SKM-1 (cell line): ENCODE results near the gene EXOC6B.

Experiments used
- DNase-seq: peaks from one replicate; lab custom pipeline; 2025; ENCODE audit not compliant: unreplicated experiment; lab: John Stamatoyannopoulos, UW

The EXOC6B gene

DNA sequence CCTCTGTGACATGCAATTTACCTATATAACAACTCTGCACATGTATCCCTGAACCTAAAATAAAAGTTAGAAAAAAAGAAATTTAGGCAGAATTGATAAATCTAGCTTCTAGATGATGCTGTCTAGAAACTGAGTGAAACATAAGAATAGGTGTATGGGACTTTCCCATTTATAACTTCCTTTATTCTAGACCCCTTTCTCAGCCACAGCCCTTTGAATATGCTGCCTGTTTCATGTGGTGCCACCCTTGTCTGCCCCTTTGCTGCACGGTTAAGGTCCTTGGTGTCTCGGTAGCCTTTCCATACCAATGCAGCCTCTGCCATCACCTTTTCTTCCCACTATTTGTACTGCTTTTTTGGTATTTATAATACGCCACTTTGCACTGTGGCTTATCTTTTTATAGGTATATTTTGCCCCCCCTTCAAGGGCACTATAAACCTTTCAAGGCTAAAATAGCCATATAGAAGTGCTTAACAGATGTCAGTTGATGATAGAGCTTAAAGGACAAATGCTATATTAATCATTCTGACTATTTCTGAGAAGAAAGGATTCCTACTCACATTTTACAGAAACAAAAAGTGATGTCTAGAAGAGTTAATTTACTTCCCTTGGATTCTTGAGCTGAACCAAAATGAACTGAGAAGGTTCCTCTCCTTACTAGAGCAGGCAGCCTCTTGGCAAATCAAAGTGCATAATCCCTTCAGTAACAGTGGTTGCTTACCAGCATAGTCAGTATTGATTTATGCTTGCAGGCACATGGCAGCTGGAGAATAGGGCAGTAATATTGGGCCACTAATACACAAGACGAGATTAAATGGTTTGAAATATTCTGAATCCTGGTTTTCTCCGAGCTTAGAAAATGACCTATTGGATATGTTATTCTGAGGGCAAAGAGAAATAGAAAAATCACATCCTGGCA is 590.1 kb downstream of the EXOC6B start:
- no peak for DNase-seq

- no peak for DNase-seq
Measured at GRCh38 chr2:72233211-72233610, 592.6 kb downstream of the EXOC6B start.

DNA sequence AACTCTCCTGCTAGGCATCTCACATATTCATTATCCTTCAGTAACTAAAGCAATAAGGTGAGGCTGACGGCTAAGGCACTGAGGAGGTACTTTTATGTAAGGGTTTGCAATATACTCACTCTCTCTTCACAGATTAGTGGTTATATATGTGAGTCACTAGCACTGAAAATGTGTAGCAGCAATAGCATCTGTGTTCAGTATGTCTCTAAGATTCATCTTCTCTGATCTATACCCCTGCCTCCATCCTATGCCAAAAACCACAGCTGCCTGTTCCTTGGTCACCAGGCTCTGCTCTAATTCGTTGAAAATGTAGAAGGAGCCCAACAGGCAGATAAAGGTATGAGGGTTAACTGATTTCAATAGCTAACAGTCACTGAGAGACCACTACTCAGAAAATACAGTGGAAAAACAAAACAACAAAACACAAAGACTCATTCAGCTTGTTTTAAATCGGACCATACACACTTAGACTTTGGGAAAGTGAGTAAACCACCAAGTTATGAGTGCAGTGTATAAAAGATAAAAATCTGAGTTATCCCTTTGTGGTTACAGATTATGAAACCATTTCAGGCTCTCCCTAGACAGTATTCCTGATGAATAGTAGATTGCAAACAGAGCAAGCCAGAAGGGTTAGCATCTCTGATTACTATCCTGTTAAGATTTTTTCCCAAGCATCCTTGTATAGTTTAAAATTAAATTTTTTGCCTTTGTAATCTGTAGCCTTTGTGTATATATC is 602.8 kb downstream of the EXOC6B start:
- DNase-seq, result no peak

DNA sequence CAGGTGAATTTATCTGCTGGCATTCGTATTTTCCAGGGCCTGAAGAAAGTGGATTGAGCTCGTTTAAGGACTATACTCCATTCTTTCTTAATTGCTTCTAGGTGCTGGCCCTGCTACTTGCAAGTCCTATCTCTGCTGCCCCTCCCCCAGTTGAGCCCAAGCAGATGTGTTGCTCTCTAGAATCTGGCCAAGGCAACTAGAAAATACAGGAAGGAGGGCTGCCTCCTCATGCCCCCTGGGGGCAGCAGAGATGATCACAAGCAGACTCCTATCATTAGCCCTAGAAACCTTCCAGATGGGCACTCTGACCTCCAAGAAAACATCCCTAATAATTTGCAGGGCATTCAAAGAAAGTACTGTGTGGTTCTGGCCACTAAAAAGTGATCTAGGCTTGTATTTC is 605.7 kb downstream of the EXOC6B start:
- no peak for DNase-seq

GRCh38 chr2:72214429-72215143 is 611.2 kb downstream of the EXOC6B start:
- DNase-seq, result no peak

GRCh38 chr2:72212486-72212855 is 613.4 kb downstream of the EXOC6B start:
- no peak for DNase-seq

DNA sequence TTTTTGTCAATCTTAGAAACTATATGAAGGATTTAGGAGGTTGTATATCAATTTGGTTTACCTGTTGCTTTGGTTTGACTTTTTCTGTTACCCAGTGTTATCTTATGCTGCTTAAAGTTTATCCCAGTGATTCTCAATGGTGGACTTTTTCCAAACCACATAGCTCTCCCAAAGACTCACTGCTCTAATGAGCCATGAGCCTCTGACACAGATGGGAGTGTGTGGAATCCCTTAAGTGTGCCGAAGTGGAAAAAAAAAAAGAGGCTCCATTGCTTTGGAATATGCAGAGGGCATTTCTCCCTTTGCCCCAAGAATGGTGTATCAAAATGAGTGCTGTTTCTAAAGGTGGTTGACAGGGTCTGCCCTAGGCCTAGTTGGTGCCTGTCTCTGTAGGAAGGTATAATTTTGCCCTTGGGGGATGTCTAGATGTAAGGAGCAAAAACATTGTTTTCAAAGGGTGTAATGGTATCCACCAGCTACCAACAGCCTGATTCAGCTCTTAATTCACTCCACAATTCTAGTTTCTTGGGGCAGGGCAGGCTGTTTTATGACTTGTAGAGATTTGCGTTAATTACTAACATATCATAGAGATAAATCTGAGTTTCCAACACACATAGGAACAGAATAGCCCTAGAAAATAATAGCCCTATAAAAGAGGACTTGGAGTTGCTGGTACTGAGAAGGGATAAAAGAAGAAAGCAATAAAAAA is 613.9 kb downstream of the EXOC6B start:
- DNase-seq, result no peak

DNA sequence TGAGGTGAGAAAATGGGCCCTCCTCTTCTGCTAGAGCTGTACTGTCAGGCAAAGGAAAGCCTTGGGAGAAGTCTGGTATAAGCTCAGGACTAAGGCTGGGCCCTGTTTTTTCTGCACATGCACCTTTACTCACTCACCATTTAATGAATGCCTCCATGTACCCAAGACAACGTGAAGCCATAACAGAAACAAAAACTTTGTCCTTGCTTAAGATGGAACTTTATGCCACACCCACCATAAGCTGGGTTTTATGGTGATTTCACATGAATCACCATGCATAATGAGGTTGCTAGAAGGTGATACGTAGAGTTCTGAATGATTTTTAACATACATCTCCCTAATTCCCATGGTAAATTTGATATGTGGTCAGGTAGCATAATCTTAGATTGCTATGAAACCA is 614.5 kb downstream of the EXOC6B start:
- DNase-seq, result no peak

GRCh38 chr2:72210470-72210869 is 615.4 kb downstream of the EXOC6B start:
- DNase-seq, result no peak

GRCh38 chr2:72208225-72208624 is 617.6 kb downstream of the EXOC6B start:
- no peak for DNase-seq

DNA sequence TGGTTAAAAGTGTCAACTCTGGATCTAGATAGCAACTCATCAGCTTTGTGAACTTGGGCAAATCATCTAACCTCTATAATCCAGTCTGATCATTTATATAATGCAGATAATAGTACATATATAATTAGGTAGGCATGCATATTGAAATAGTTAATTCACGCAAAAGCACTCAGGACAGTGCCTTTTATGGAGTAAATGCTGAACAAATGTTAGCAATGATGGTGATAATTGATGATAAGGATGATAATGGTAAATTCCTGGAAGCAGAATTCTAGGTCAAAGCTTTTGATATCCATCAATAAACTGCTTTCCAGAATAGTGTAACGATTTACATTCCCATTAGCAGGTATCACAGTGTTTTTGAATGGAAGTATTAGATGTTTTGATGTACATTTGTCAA is 618.5 kb downstream of the EXOC6B start:
- no peak for DNase-seq

DNA sequence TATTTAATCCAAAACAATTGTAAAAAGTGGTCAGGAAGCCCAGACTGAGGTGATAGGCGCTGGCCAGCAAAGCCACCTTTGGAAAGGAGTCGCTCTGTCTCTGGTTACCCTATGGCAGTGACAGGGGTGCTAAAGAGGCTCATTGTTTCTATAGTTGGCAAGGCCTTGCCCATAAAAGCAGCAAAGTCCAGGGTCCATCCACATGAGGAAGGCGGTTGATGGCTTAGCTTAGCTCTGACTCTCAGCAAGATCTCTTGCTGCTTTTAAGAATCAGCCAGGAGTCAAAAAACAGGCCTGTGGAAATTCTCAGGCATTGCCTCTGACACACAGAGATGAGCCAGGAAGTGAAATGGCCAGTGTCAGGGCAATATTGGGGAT is 620.3 kb downstream of the EXOC6B start:
- no peak for DNase-seq

DNA sequence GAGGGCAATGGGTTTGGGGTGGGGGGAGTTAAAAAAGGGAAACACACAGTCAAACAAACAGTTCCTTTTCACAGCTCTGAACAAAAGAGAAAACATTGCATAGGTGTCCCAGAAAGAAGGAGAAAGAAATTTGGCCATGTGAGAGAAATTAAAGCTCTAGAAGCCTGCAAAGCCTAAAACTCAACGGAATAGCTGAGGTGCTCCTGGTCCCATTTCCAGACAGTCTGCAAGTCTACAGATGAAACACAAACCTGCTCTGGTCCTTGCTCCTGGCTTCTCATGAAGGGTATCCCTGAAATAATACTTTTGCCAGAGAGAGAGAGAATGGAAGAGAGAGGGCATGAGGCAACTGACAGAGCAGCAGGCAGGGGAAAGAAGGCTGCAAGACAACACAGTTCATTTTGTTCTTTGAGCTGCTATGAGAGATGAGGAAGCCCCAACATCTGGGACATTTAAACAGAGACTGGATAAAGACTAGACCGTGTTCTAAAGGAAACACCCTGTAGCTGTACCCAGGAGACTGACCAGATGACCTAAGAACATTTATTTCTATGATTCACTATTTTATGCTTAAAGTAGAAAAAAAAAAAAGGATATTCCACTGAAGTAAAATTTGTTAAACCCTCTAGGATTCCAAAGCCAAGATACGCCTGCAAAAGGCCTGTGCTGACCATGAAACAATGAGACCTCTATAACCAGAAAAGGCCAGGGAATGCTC is 620.9 kb downstream of the EXOC6B start:
- DNase-seq, result no peak

GRCh38 chr2:72204156-72204785 is 621.6 kb downstream of the EXOC6B start:
- no peak for DNase-seq

DNA sequence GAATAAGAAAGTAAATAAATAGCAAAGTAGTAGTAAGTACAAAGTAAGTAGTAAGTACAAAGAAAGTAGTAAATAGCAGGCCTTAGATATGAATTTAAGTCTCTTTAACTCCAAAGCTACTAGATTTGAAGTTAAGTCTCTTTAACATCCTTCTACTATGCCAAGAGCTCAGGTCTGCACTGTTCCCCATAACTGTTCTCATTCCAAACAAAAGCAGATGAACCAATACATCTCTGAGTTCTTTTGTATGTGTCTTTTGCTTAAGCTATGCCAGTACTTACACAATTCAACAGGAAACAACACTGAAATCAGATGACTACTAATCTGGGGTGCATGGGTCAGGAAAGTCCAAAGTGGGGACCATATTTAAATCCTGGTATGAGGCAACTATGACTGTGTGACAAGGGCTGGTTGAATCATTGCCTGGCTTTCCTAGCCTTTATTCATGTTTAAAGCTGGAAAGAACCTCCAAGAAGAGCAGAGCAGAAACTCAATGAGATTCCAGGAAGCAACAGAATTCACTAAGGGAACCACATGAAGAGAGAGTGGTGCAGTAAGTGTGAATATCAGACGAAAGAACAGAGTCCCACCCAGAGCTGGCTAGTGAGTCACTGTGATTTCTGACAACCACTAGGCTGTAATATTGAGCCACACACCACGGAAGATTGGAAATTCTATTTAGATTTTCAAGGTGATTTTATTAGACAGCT is 627.1 kb downstream of the EXOC6B start:
- DNase-seq, result no peak

GRCh38 chr2:72193723-72194122 is 632.1 kb downstream of the EXOC6B start:
- DNase-seq, result no peak

DNA sequence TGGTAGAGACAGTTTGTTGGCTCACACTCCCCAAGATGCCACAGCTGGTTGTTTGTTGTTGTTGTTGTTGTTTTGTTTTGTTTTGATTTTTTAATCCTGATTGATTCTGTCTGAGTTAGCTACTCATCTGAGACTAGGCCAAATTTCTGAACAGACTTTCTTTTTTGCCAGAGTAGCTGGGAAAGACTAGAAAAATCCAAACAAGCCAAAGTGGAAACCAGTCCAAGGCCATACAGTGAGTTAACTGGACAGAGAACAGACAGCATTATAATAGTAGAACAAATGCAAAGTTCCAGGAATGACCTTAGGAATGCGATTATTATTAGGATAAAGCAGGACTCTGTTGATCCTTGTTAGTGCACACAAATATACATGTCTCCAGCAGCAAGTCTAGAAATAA is 634.4 kb downstream of the EXOC6B start:
- no peak for DNase-seq

- DNase-seq, result no peak
Measured at GRCh38 chr2:72185206-72185605, 640.6 kb downstream of the EXOC6B start.

- no peak for DNase-seq
Measured at GRCh38 chr2:72183466-72183865, 642.4 kb downstream of the EXOC6B start.
